ENCODE data around the gene MIDN. TPM values are rescaled to one million over a fixed set of nuclear protein-coding genes. Genes with fewer than 3 reads are reported as not detected.

Gene MIDN
- total and polyA plus RNA-seq, 2 donors: 8.7 to 55.1 TPM

GRCh38 chr19:1236576-1236975, 11.8 kb upstream of the MIDN start:
- peaks cover 0 to 11% of the 10 kb centered on the region in 2 donors for H3K9me3 ChIP-seq (ENCODE audit: control insufficient read depth in 2 of 2, insufficient read depth in 1 of 2, low read length in 1 of 2)
- H3K27me3 ChIP-seq (ENCODE audit: control insufficient read depth in 2 of 2, insufficient read depth in 1 of 2, low read length in 1 of 2): peaks cover 52 to 69% of the 10 kb centered on the region in 2 donors
- H3K4me1 ChIP-seq (ENCODE audit: control insufficient read depth in 2 of 2, insufficient read depth in 2 of 2, low read length in 2 of 2): peaks cover 17 to 24% of the 10 kb centered on the region in 2 donors
- H3K36me3 ChIP-seq (ENCODE audit: control insufficient read depth in 2 of 2, insufficient read depth in 2 of 2, low read length in 1 of 2): no peaks in the 10 kb centered on the region
- H3K27ac ChIP-seq (ENCODE audit: low read depth in 1 of 2, low read length in 1 of 2): no peak overlapping the region
- peak overlapping the region in 1 of 2 donors; percentile 53 for H3K4me3 ChIP-seq (ENCODE audit: low read length in 2 of 2)
- 20% methylated on average over 42 of the region's 42 CpGs for WGBS
- no peak for DNase-seq (ENCODE audit: low read depth in 6 of 9, low spot score in 9 of 9)

- H3K27ac ChIP-seq (ENCODE audit: low read depth in 1 of 2, low read length in 1 of 2): no peak overlapping the region
- DNase-seq (ENCODE audit: low read depth in 6 of 9, low spot score in 9 of 9): no peak
Observed at GRCh38 chr19:1237027-1237659, 11.2 kb upstream of the MIDN start.

GRCh38 chr19:1237754-1238368, 10.5 kb upstream of the MIDN start, which contains the start of gene CBARP:
TSS of gene CBARP (minus strand) at chr19:1238005. CDS start at chr19:1236100, 1,905 bp downstream.
- Histone ChIP-seq H3K4me3 (ENCODE audit: low read length in 2 of 2) (peak within 1 kb of the TSS; percentile 16 to 53), H3K27me3 (ENCODE audit: control insufficient read depth in 2 of 2, insufficient read depth in 1 of 2, low read length in 1 of 2) (peaks cover 52 to 65% of the 10 kb centered on the region in 2 donors), H3K9me3 (ENCODE audit: control insufficient read depth in 2 of 2, insufficient read depth in 1 of 2, low read length in 1 of 2) (peaks cover 0 to 11% of the 10 kb centered on the region in 2 donors), H3K36me3 (ENCODE audit: control insufficient read depth in 2 of 2, insufficient read depth in 2 of 2, low read length in 1 of 2) (no peaks in the 10 kb centered on the region), H3K4me1 (ENCODE audit: control insufficient read depth in 2 of 2, insufficient read depth in 2 of 2, low read length in 2 of 2) (peaks cover 22 to 31% of the 10 kb centered on the region in 2 donors), H3K27ac (ENCODE audit: low read depth in 1 of 2, low read length in 1 of 2) (no peak within 1 kb of the TSS)
- WGBS: under 1% methylated on average over 86 of the region's 87 CpGs
- no peak for DNase-seq (ENCODE audit: low read depth in 6 of 9, low spot score in 9 of 9)

More at GRCh38 chr19:1237027-1237659, 11.2 kb upstream of the MIDN start:
- H3K4me1 ChIP-seq (ENCODE audit: control insufficient read depth in 2 of 2, insufficient read depth in 2 of 2, low read length in 2 of 2): peaks cover 19 to 26% of the 10 kb centered on the region in 2 donors
- H3K27me3 ChIP-seq (ENCODE audit: control insufficient read depth in 2 of 2, insufficient read depth in 1 of 2, low read length in 1 of 2): peaks cover 52 to 69% of the 10 kb centered on the region in 2 donors
- H3K4me3 ChIP-seq (ENCODE audit: low read length in 2 of 2): peak overlapping the region in 1 of 2 donors; percentile 53
- H3K36me3 ChIP-seq (ENCODE audit: control insufficient read depth in 2 of 2, insufficient read depth in 2 of 2, low read length in 1 of 2): no peaks in the 10 kb centered on the region
- WGBS: under 1% methylated on average over 60 of the region's 60 CpGs
- peaks cover 0 to 11% of the 10 kb centered on the region in 2 donors for H3K9me3 ChIP-seq (ENCODE audit: control insufficient read depth in 2 of 2, insufficient read depth in 1 of 2, low read length in 1 of 2)

GRCh38 chr19:1238369-1239303, 9.7 kb upstream of the MIDN start:
- peaks cover 22 to 33% of the 10 kb centered on the region in 2 donors for H3K4me1 ChIP-seq (ENCODE audit: control insufficient read depth in 2 of 2, insufficient read depth in 2 of 2, low read length in 2 of 2)
- peaks cover 52 to 60% of the 10 kb centered on the region in 2 donors for H3K27me3 ChIP-seq (ENCODE audit: control insufficient read depth in 2 of 2, insufficient read depth in 1 of 2, low read length in 1 of 2)
- H3K27ac ChIP-seq (ENCODE audit: low read depth in 1 of 2, low read length in 1 of 2): no peak overlapping the region
- WGBS: 72% methylated on average over 34 of the region's 34 CpGs
- no peak for DNase-seq (ENCODE audit: low read depth in 6 of 9, low spot score in 9 of 9)
- H3K9me3 ChIP-seq (ENCODE audit: control insufficient read depth in 2 of 2, insufficient read depth in 1 of 2, low read length in 1 of 2): peaks cover 0 to 11% of the 10 kb centered on the region in 2 donors
- H3K36me3 ChIP-seq (ENCODE audit: control insufficient read depth in 2 of 2, insufficient read depth in 2 of 2, low read length in 1 of 2): peaks cover 0 to 3% of the 10 kb centered on the region in 2 donors
- H3K4me3 ChIP-seq (ENCODE audit: low read length in 2 of 2): peak overlapping the region in 1 of 2 donors; percentile 53

GRCh38 chr19:1239420-1239795, 9.0 kb upstream of the MIDN start:
- Histone ChIP-seq H3K4me1 (ENCODE audit: control insufficient read depth in 2 of 2, insufficient read depth in 2 of 2, low read length in 2 of 2) (peaks cover 22 to 41% of the 10 kb centered on the region in 2 donors), H3K27ac (ENCODE audit: low read depth in 1 of 2, low read length in 1 of 2) (peak overlapping the region in 1 of 2 donors; percentile 0), H3K36me3 (ENCODE audit: control insufficient read depth in 2 of 2, insufficient read depth in 2 of 2, low read length in 1 of 2) (peaks cover 3 to 5% of the 10 kb centered on the region in 2 donors), H3K9me3 (ENCODE audit: control insufficient read depth in 2 of 2, insufficient read depth in 1 of 2, low read length in 1 of 2) (peaks cover 0 to 11% of the 10 kb centered on the region in 2 donors), H3K4me3 (ENCODE audit: low read length in 2 of 2) (no peak overlapping the region), H3K27me3 (ENCODE audit: control insufficient read depth in 2 of 2, insufficient read depth in 1 of 2, low read length in 1 of 2) (peaks cover 50 to 53% of the 10 kb centered on the region in 2 donors)
- 86% methylated on average over 11 of the region's 11 CpGs for WGBS
- no peak for DNase-seq (ENCODE audit: low read depth in 6 of 9, low spot score in 9 of 9)

GRCh38 chr19:1239796-1240737, 8.3 kb upstream of the MIDN start:
- Histone ChIP-seq H3K36me3 (ENCODE audit: control insufficient read depth in 2 of 2, insufficient read depth in 2 of 2, low read length in 1 of 2) (peaks cover 8 to 11% of the 10 kb centered on the region in 2 donors), H3K27ac (ENCODE audit: low read depth in 1 of 2, low read length in 1 of 2) (peak overlapping the region; percentile 42 to 51), H3K9me3 (ENCODE audit: control insufficient read depth in 2 of 2, insufficient read depth in 1 of 2, low read length in 1 of 2) (peaks cover 0 to 8% of the 10 kb centered on the region in 2 donors), H3K4me3 (ENCODE audit: low read length in 2 of 2) (peak overlapping the region; percentile 13 to 38), H3K27me3 (ENCODE audit: control insufficient read depth in 2 of 2, insufficient read depth in 1 of 2, low read length in 1 of 2) (peaks cover 47 to 50% of the 10 kb centered on the region in 2 donors), H3K4me1 (ENCODE audit: control insufficient read depth in 2 of 2, insufficient read depth in 2 of 2, low read length in 2 of 2) (peaks cover 26 to 47% of the 10 kb centered on the region in 2 donors)
- DNase-seq (ENCODE audit: low read depth in 6 of 9, low spot score in 9 of 9): peak in 6 of 9 donors; percentile 78 to 94 (median 88)
- WGBS: 17% methylated on average over 84 of the region's 84 CpGs

GRCh38 chr19:1240925-1241324, 7.5 kb upstream of the MIDN start:
- H3K36me3 ChIP-seq (ENCODE audit: control insufficient read depth in 2 of 2, insufficient read depth in 2 of 2, low read length in 1 of 2): peaks cover 12 to 13% of the 10 kb centered on the region in 2 donors
- peaks cover 0 to 6% of the 10 kb centered on the region in 2 donors for H3K9me3 ChIP-seq (ENCODE audit: control insufficient read depth in 2 of 2, insufficient read depth in 1 of 2, low read length in 1 of 2)
- H3K27ac ChIP-seq (ENCODE audit: low read depth in 1 of 2, low read length in 1 of 2): no peak overlapping the region
- peak overlapping the region; percentile 48 to 91 for H3K4me3 ChIP-seq (ENCODE audit: low read length in 2 of 2)
- WGBS: 75% methylated on average over 15 of the region's 15 CpGs
- DNase-seq (ENCODE audit: low read depth in 6 of 9, low spot score in 9 of 9): no peak
- peaks cover 38 to 42% of the 10 kb centered on the region in 2 donors for H3K27me3 ChIP-seq (ENCODE audit: control insufficient read depth in 2 of 2, insufficient read depth in 1 of 2, low read length in 1 of 2)
- H3K4me1 ChIP-seq (ENCODE audit: control insufficient read depth in 2 of 2, insufficient read depth in 2 of 2, low read length in 2 of 2): peaks cover 26 to 50% of the 10 kb centered on the region in 2 donors
